ENCODE results near the gene NLGN1.

Gene NLGN1

DNA sequence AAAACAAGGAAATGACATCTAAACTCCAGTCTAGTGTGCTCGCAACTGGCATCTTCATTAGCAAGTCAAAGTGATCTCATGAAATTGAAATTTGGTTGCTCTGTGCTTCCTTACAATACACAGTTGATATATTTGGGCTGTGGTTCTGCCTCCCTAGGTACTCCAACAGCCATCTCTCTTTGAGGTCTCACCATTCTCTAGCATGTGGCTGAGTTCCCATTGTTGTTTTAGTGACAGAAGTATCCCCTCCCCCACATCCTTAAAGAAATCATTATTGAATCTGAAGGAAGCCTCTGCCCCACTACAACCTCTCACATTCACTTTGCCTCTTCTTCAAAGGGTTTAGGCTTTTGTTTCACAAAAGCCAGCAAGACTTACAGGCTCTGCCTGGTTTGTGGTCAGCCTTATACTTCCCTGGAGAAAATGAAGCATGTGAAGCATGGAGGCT is 516.5 kb downstream of the NLGN1 start:
- Histone ChIP-seq H3K9me3 (ENCODE audit: control extremely low read depth in 1 of 5, control insufficient read depth in 4 of 5, insufficient read depth in 2 of 5, low read depth in 1 of 5, low read length in 4 of 5) (no peaks in the 10 kb centered on the region), H3K36me3 (ENCODE audit: control insufficient read depth in 4 of 4, insufficient read depth in 4 of 4, low read length in 3 of 4) (no peaks in the 10 kb centered on the region), H3K27me3 (replicated peaks in 2 of 5; ENCODE audit: control insufficient read depth in 4 of 5, insufficient read depth in 5 of 5, low read length in 4 of 5) (no peaks in the 10 kb centered on the region), H3K4me1 (ENCODE audit: control extremely low read depth in 1 of 4, control insufficient read depth in 4 of 4, insufficient read depth in 4 of 4, low read length in 3 of 4) (peaks cover 0 to 22% (median 1%) of the 10 kb centered on the region in 4 experiments), H3K27ac (ENCODE audit: insufficient read depth in 1 of 2, low read depth in 1 of 2, low read length in 2 of 2, poor library complexity in 1 of 2, severe bottlenecking in 2 of 2) (peak overlapping the region in 1 of 2 experiments; percentile 4), H3K4me3 (ENCODE audit: control insufficient read depth in 1 of 7, extremely low read depth in 1 of 7, insufficient read depth in 4 of 7, low read depth in 2 of 7, low read length in 6 of 7) (no peak overlapping the region)
- no CpG with 5 or more reads among the region's 1 CpG for WGBS (ENCODE audit: insufficient coverage)
- CTCF ChIA-PET, result no interaction called here
- DNase-seq, result peak in 1 of 3 donors; percentile 11
- POLR2A ChIA-PET, result no interaction called here

DNA sequence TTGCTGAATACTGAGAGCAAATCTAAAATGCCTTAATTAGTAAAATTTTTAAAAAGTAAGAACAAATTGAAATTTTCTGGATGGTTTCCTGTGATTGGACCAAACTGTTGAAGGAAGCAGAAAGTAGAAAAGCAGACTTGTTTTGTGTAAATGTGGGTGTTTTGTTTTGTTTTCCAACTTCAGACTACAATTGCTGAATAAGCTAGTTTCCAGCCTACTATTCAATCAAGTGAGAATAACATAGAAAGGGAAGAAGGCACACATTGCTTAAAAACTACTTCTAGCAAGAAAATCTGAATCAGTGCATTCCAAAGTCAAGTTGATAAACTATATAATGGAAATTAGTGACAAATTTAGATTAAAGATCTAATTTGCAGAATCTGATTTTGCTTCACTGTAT is 519.3 kb downstream of the NLGN1 start:
- no peak for DNase-seq
- Histone ChIP-seq H3K27me3 (replicated peaks in 2 of 5; ENCODE audit: control insufficient read depth in 4 of 5, insufficient read depth in 5 of 5, low read length in 4 of 5) (no peaks in the 10 kb centered on the region), H3K4me3 (ENCODE audit: control insufficient read depth in 1 of 7, extremely low read depth in 1 of 7, insufficient read depth in 4 of 7, low read depth in 2 of 7, low read length in 6 of 7) (no peak overlapping the region), H3K4me1 (ENCODE audit: control extremely low read depth in 1 of 4, control insufficient read depth in 4 of 4, insufficient read depth in 4 of 4, low read length in 3 of 4) (peaks cover 0 to 19% (median 0%) of the 10 kb centered on the region in 4 experiments), H3K27ac (ENCODE audit: insufficient read depth in 1 of 2, low read depth in 1 of 2, low read length in 2 of 2, poor library complexity in 1 of 2, severe bottlenecking in 2 of 2) (no peak overlapping the region), H3K36me3 (ENCODE audit: control insufficient read depth in 4 of 4, insufficient read depth in 4 of 4, low read length in 3 of 4) (no peaks in the 10 kb centered on the region), H3K9me3 (ENCODE audit: control extremely low read depth in 1 of 5, control insufficient read depth in 4 of 5, insufficient read depth in 2 of 5, low read depth in 1 of 5, low read length in 4 of 5) (no peaks in the 10 kb centered on the region)
- ChIA-PET POLR2A (no interaction called here), CTCF (no interaction called here)

DNA sequence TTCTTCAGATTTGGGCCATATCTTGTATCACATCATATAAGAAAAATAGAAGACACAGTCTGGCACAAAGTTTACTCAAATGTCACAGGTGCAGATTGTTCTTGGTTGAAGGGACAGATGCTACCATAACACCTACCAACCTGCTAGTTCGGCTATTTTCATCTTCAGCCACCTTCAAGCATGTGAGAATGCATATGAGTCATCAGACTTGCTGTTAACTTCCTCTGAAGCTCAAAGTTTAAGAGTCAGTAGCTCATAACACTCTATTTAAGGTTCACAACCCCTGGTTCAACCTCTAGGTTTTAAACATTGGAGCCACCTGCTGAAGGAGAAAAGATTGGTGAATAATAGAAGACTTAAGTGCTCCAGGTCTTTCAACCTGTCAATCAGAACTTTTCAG is 522.8 kb downstream of the NLGN1 start:
- Histone ChIP-seq H3K4me1 (ENCODE audit: control extremely low read depth in 1 of 4, control insufficient read depth in 4 of 4, insufficient read depth in 4 of 4, low read length in 3 of 4) (no peaks in the 10 kb centered on the region), H3K9me3 (ENCODE audit: control extremely low read depth in 1 of 5, control insufficient read depth in 4 of 5, insufficient read depth in 2 of 5, low read depth in 1 of 5, low read length in 4 of 5) (no peaks in the 10 kb centered on the region), H3K4me3 (ENCODE audit: control insufficient read depth in 1 of 7, extremely low read depth in 1 of 7, insufficient read depth in 4 of 7, low read depth in 2 of 7, low read length in 6 of 7) (no peak overlapping the region), H3K27ac (ENCODE audit: insufficient read depth in 1 of 2, low read depth in 1 of 2, low read length in 2 of 2, poor library complexity in 1 of 2, severe bottlenecking in 2 of 2) (no peak overlapping the region), H3K36me3 (ENCODE audit: control insufficient read depth in 4 of 4, insufficient read depth in 4 of 4, low read length in 3 of 4) (no peaks in the 10 kb centered on the region), H3K27me3 (replicated peaks in 2 of 5; ENCODE audit: control insufficient read depth in 4 of 5, insufficient read depth in 5 of 5, low read length in 4 of 5) (no peaks in the 10 kb centered on the region)
- CTCF ChIA-PET, result no interaction called here
- DNase-seq, result peak in 1 of 3 donors; percentile 18
- 67% methylated on average over 1 of the region's 1 CpG for WGBS (ENCODE audit: insufficient coverage)
- POLR2A ChIA-PET, result no interaction called here

DNA sequence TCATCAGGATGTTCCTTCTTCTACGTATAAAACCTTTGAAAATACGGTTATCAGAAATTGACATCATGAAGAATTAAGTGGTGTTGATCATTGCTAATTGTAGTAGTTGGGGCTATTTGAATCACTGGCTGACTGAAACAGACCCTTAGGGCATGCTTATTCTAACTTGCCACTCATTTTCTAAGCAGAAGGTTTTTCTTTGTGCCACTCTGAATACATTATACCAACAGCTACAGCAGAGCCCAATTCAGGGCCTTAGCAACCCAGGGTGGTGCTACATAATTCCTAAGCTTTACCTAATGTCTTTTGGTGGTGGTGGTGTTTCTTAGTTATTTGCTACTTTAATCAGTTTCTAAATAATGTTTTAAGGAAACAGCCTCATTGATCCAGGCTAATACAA is 524.2 kb downstream of the NLGN1 start:
- CTCF ChIA-PET, result no interaction called here
- DNase-seq, result no peak
- no peaks in the 10 kb centered on the region for H3K27me3 ChIP-seq (replicated peaks in 2 of 5; ENCODE audit: control insufficient read depth in 4 of 5, insufficient read depth in 5 of 5, low read length in 4 of 5)
- POLR2A ChIA-PET, result no interaction called here
- no peak overlapping the region for H3K27ac ChIP-seq (ENCODE audit: insufficient read depth in 1 of 2, low read depth in 1 of 2, low read length in 2 of 2, poor library complexity in 1 of 2, severe bottlenecking in 2 of 2)
- H3K4me3 ChIP-seq (ENCODE audit: control insufficient read depth in 1 of 7, extremely low read depth in 1 of 7, insufficient read depth in 4 of 7, low read depth in 2 of 7, low read length in 6 of 7), result no peak overlapping the region
- no peaks in the 10 kb centered on the region for H3K4me1 ChIP-seq (ENCODE audit: control extremely low read depth in 1 of 4, control insufficient read depth in 4 of 4, insufficient read depth in 4 of 4, low read length in 3 of 4)
- WGBS (ENCODE audit: insufficient coverage), result 100% methylated on average over 1 of the region's 2 CpGs
- H3K36me3 ChIP-seq (ENCODE audit: control insufficient read depth in 4 of 4, insufficient read depth in 4 of 4, low read length in 3 of 4), result no peaks in the 10 kb centered on the region
- H3K9me3 ChIP-seq (ENCODE audit: control extremely low read depth in 1 of 5, control insufficient read depth in 4 of 5, insufficient read depth in 2 of 5, low read depth in 1 of 5, low read length in 4 of 5), result no peaks in the 10 kb centered on the region

DNA sequence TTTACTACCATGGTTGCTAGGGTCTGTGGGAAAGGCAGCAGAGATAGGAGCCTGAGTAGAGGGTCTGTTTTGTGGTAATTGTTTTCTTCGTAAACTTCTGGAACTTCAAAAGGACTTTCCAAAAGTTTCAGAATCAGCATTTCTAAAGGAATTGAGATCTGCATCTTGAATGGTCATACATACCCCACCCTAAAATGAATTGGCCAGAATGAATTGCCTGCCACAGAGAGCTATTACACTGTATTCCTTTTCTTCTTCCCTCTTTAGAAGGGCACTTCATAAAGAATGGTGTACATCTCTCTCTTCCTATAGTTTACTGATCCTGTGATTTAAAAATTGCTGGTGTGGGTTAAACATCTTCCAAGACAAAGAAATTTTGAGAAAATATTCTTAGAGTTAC is 525.7 kb downstream of the NLGN1 start:
- Histone ChIP-seq H3K27me3 (replicated peaks in 2 of 5; ENCODE audit: control insufficient read depth in 4 of 5, insufficient read depth in 5 of 5, low read length in 4 of 5) (no peaks in the 10 kb centered on the region), H3K36me3 (ENCODE audit: control insufficient read depth in 4 of 4, insufficient read depth in 4 of 4, low read length in 3 of 4) (no peaks in the 10 kb centered on the region), H3K4me1 (ENCODE audit: control extremely low read depth in 1 of 4, control insufficient read depth in 4 of 4, insufficient read depth in 4 of 4, low read length in 3 of 4) (no peaks in the 10 kb centered on the region), H3K9me3 (ENCODE audit: control extremely low read depth in 1 of 5, control insufficient read depth in 4 of 5, insufficient read depth in 2 of 5, low read depth in 1 of 5, low read length in 4 of 5) (no peaks in the 10 kb centered on the region), H3K27ac (ENCODE audit: insufficient read depth in 1 of 2, low read depth in 1 of 2, low read length in 2 of 2, poor library complexity in 1 of 2, severe bottlenecking in 2 of 2) (no peak overlapping the region), H3K4me3 (ENCODE audit: control insufficient read depth in 1 of 7, extremely low read depth in 1 of 7, insufficient read depth in 4 of 7, low read depth in 2 of 7, low read length in 6 of 7) (no peak overlapping the region)
- CTCF ChIA-PET, result no interaction called here
- no peak for DNase-seq
- POLR2A ChIA-PET, result no interaction called here
- 100% methylated on average over 1 of the region's 1 CpG for WGBS (ENCODE audit: insufficient coverage)

DNA sequence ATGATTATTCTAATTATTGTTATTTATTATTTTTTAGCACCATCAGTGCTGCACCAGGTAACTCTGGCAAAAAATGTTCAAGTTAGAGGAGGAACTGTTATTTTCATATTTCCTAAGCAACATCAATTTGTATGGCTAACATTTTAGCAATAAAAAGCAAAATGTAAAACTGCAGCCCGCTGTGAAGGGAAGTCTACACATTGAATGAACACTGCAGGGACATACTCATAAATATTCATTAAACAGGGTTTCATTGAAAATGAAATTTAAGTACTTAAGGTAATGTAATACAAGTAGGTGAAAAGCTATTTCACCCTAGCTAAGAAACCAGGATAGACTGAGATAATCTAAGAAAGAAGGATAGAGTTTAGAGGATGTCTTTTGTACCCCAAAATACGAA is 532.7 kb downstream of the NLGN1 start:
- POLR2A ChIA-PET, result no interaction called here
- DNase-seq, result no peak
- Histone ChIP-seq H3K4me1 (ENCODE audit: control extremely low read depth in 1 of 4, control insufficient read depth in 4 of 4, insufficient read depth in 4 of 4, low read length in 3 of 4) (no peaks in the 10 kb centered on the region), H3K27me3 (replicated peaks in 2 of 5; ENCODE audit: control insufficient read depth in 4 of 5, insufficient read depth in 5 of 5, low read length in 4 of 5) (no peaks in the 10 kb centered on the region), H3K27ac (ENCODE audit: insufficient read depth in 1 of 2, low read depth in 1 of 2, low read length in 2 of 2, poor library complexity in 1 of 2, severe bottlenecking in 2 of 2) (no peak overlapping the region), H3K36me3 (ENCODE audit: control insufficient read depth in 4 of 4, insufficient read depth in 4 of 4, low read length in 3 of 4) (no peaks in the 10 kb centered on the region), H3K9me3 (ENCODE audit: control extremely low read depth in 1 of 5, control insufficient read depth in 4 of 5, insufficient read depth in 2 of 5, low read depth in 1 of 5, low read length in 4 of 5) (no peaks in the 10 kb centered on the region), H3K4me3 (ENCODE audit: control insufficient read depth in 1 of 7, extremely low read depth in 1 of 7, insufficient read depth in 4 of 7, low read depth in 2 of 7, low read length in 6 of 7) (no peak overlapping the region)
- CTCF ChIA-PET, result interaction anchor here (0.6 kb wide), 1 partner anchor 63 kb away, joined by 3 read pairs; no protein-coding TSS in a partner anchor
- no CpG with 5 or more reads among the region's 2 CpGs for WGBS (ENCODE audit: insufficient coverage)

DNA sequence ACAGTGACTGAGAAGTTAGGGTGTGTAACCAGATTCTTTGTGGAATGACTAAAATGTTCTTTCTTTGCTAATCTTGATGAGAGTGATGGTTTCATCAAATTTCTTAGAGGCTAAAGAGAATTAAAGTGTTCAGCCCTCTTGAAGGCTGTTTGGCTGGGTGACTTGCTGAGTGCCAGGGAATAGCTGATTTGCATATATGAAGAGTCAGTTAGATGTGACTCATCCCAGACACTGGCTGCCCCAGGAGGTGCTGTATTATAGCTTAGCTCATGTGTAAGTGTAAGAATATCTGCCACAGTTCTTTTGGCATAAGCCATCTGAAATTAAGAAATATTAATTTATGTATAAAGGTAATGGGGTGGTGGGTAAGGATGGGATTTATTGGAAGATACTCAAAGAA is 535.1 kb downstream of the NLGN1 start:
- Histone ChIP-seq H3K27me3 (replicated peaks in 2 of 5; ENCODE audit: control insufficient read depth in 4 of 5, insufficient read depth in 5 of 5, low read length in 4 of 5) (no peaks in the 10 kb centered on the region), H3K9me3 (ENCODE audit: control extremely low read depth in 1 of 5, control insufficient read depth in 4 of 5, insufficient read depth in 2 of 5, low read depth in 1 of 5, low read length in 4 of 5) (no peaks in the 10 kb centered on the region), H3K4me3 (ENCODE audit: control insufficient read depth in 1 of 7, extremely low read depth in 1 of 7, insufficient read depth in 4 of 7, low read depth in 2 of 7, low read length in 6 of 7) (no peak overlapping the region), H3K4me1 (ENCODE audit: control extremely low read depth in 1 of 4, control insufficient read depth in 4 of 4, insufficient read depth in 4 of 4, low read length in 3 of 4) (no peaks in the 10 kb centered on the region), H3K36me3 (ENCODE audit: control insufficient read depth in 4 of 4, insufficient read depth in 4 of 4, low read length in 3 of 4) (no peaks in the 10 kb centered on the region), H3K27ac (ENCODE audit: insufficient read depth in 1 of 2, low read depth in 1 of 2, low read length in 2 of 2, poor library complexity in 1 of 2, severe bottlenecking in 2 of 2) (no peak overlapping the region)
- DNase-seq, result peak in 2 of 3 donors; percentile 17 to 41
- ChIA-PET CTCF (no interaction called here), POLR2A (no interaction called here)

Data from common myeloid progenitor, CD34-positive (primary cell).